HepG2 (cell line): ENCODE results near the gene ZMIZ1. TPM values are rescaled to one million over a fixed set of nuclear protein-coding genes. Genes with fewer than 3 reads are reported as not detected.

ENCODE experiments used
- BRD4 ChIP-seq: sonication (generic); formaldehyde crosslinking; IDR thresholded peaks from 2 replicates; pipeline ENCODE4 v1.4.0; 2020; ENCODE audit warnings: missing genetic modification reagents
- FOXA3 ChIP-seq: IDR thresholded peaks from 2 replicates; pipeline ENCODE4 v1.6.1; 2016; ENCODE audit warnings: missing genetic modification reagents, missing compliant biosample characterization
- GABPB1 ChIP-seq: IDR thresholded peaks from 2 replicates; pipeline ENCODE4 v1.6.1; 2016; ENCODE audit warnings: mild to moderate bottlenecking, missing genetic modification reagents, moderate library complexity, missing compliant biosample characterization
- HDAC2 ChIP-seq: sonication (generic); formaldehyde crosslinking; IDR thresholded peaks from 2 replicates; pipeline ENCODE4 v1.4.0; 2020; ENCODE audit warnings: missing genetic modification reagents
- KLF6 ChIP-seq: IDR thresholded peaks from 2 replicates; pipeline ENCODE4 v1.8.0; 2016; ENCODE audit warnings: missing biosample characterization, missing genetic modification reagents
- LCORL ChIP-seq, 2 experiments: fragments of 450-650 bp in 1 of 2; sonication (generic) in 1 of 2; formaldehyde crosslinking in 1 of 2; IDR thresholded peaks; 2 replicates each; pipeline versions ENCODE4 v1.5.0 to v1.6.1; 2017 to 2020; ENCODE audit warnings: antibody characterized with exemption in 1 of 2, missing genetic modification reagents in 1 of 2
- MTA1 ChIP-seq: sonication (generic); formaldehyde crosslinking; IDR thresholded peaks from 2 replicates; pipeline ENCODE4 v1.4.0; 2020; ENCODE audit warnings: missing genetic modification reagents, mild to moderate bottlenecking, borderline replicate concordance
- RXRB ChIP-seq: IDR thresholded peaks from 2 replicates; pipeline ENCODE4 v1.6.1; 2016; ENCODE audit warnings: borderline replicate concordance, missing genetic modification reagents, missing compliant biosample characterization
- SMYD3 ChIP-seq: sonication (generic); formaldehyde crosslinking; IDR thresholded peaks from 2 replicates; pipeline ENCODE4 v1.8.1; 2023; ENCODE audit warnings: mild to moderate bottlenecking, missing genetic modification reagents
- ZFY ChIP-seq: sonication (generic); formaldehyde crosslinking; IDR thresholded peaks from 2 replicates; pipeline ENCODE4 v1.4.0; 2020; ENCODE audit warnings: missing genetic modification reagents
- ZNF263 ChIP-seq: sonication (generic); formaldehyde crosslinking; IDR thresholded peaks from 2 replicates; pipeline ENCODE4 v1.4.0; 2020; ENCODE audit warnings: missing genetic modification reagents
- ZNF367 ChIP-seq: sonication (generic); formaldehyde crosslinking; IDR thresholded peaks from 2 replicates; pipeline ENCODE4 v1.4.0; 2020; ENCODE audit warnings: missing genetic modification reagents, borderline replicate concordance
- ZNF550 ChIP-seq: sonication (generic); formaldehyde crosslinking; IDR thresholded peaks from 2 replicates; pipeline ENCODE4 v1.4.0; 2020; ENCODE audit warnings: mild to moderate bottlenecking, missing genetic modification reagents, borderline replicate concordance
- ZNF562 ChIP-seq: sonication (generic); formaldehyde crosslinking; IDR thresholded peaks from 2 replicates; pipeline ENCODE4 v1.8.0; 2022; ENCODE audit warnings: missing genetic modification reagents, borderline replicate concordance
- ZNF678 ChIP-seq: sonication (generic); formaldehyde crosslinking; IDR thresholded peaks from 2 replicates; pipeline ENCODE4 v1.4.0; 2020; ENCODE audit warnings: mild to moderate bottlenecking, missing genetic modification reagents
- ZNF790 ChIP-seq: sonication (generic); formaldehyde crosslinking; IDR thresholded peaks from 2 replicates; pipeline ENCODE4 v1.8.0; 2022; ENCODE audit warnings: missing genetic modification reagents, mild to moderate bottlenecking, borderline replicate concordance
- ZNF83 ChIP-seq: sonication (generic); formaldehyde crosslinking; IDR thresholded peaks from 2 replicates; pipeline ENCODE4 v1.4.0; 2020; ENCODE audit warnings: missing genetic modification reagents, mild to moderate bottlenecking, borderline replicate concordance
- ZSCAN12 ChIP-seq: sonication (generic); formaldehyde crosslinking; IDR thresholded peaks from 2 replicates; pipeline ENCODE4 v1.9.0; 2021; ENCODE audit warnings: mild to moderate bottlenecking, missing genetic modification reagents
- ZSCAN25 ChIP-seq: sonication (generic); formaldehyde crosslinking; IDR thresholded peaks from 2 replicates; pipeline ENCODE4 v1.8.0; 2022; ENCODE audit warnings: mild to moderate bottlenecking, missing genetic modification reagents
- ZUFSP ChIP-seq: sonication (generic); formaldehyde crosslinking; IDR thresholded peaks from 2 replicates; pipeline ENCODE4 v1.9.0; 2021; ENCODE audit warnings: missing genetic modification reagents, mild to moderate bottlenecking, borderline replicate concordance
- polyA plus RNA-seq, 8 experiments: library from polyadenylated mRNA; depleted of rRNA in 3 of 8; stranded (reverse) in 7 of 8; unstranded in 1 of 8; fragments of >200 nt; fragmentation: Illumina TruSeq in 4 of 8; extraction: Trizol in 4 of 8; gene quantifications; 2 replicates each; pipeline versions ENCODE4 v1.2.1 to v1.2.3, GENCODE V29; 2011 to 2016; ENCODE audit warnings: low read depth in 4 of 8, missing spikeins in 1 of 8, mixed read lengths in 1 of 8; ENCODE audit not compliant: insufficient read depth in 1 of 8
- total RNA-seq, 5 experiments: library from RNA; depleted of rRNA; stranded (reverse); fragments of >200 nt; fragmentation: Illumina TruSeq; extraction: Trizol; gene quantifications; 2 replicates each; pipeline ENCODE4 v1.2.3, GENCODE V29; 2016; ENCODE audit warnings: low read depth in 1 of 5
- TF ChIP-seq, protein P1 (sequence below): sonication (generic); formaldehyde crosslinking; IDR thresholded peaks from 2 replicates; pipeline ENCODE4 v1.8.0; 2022; ENCODE audit warnings: mild to moderate bottlenecking, missing genetic modification reagents, borderline replicate concordance
- TF ChIP-seq, protein P2 (sequence below): sonication (generic); formaldehyde crosslinking; IDR thresholded peaks from 2 replicates; pipeline ENCODE4 v1.4.0; 2020; ENCODE audit warnings: missing genetic modification reagents
- TF ChIP-seq, protein P3 (sequence below): sonication (generic); formaldehyde crosslinking; IDR thresholded peaks from 2 replicates; pipeline ENCODE4 v1.5.0; 2020; ENCODE audit warnings: mild to moderate bottlenecking, missing genetic modification reagents

Gene ZMIZ1
- total and polyA plus RNA-seq, 2 of the 13 experiments (the other 11 are each of a cell fraction or from before 2014, with no cell fraction given): 5.3 to 10.2 TPM

- TF ChIP-seq, protein P1, sequence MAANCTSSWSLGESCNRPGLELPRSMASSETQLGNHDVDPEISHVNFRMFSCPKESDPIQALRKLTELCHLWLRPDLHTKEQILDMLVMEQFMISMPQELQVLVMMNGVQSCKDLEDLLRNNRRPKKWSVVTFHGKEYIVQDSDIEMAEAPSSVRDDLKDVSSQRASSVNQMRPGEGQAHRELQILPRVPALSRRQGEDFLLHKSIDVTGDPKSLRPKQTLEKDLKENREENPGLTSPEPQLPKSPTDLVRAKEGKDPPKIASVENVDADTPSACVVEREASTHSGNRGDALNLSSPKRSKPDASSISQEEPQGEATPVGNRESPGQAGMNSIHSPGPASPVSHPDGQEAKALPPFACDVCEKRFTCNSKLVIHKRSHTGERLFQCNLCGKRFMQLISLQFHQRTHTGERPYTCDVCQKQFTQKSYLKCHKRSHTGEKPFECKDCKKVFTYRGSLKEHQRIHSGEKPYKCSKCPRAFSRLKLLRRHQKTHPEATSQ: no peak
- TF ChIP-seq FOXA3 (no peak), ZUFSP (no peak), KLF6 (CRISPR knock-in tag) (no peak), HDAC2 (CRISPR knock-in tag) (no peak), ZNF263 (CRISPR knock-in tag) (peak; percentile 91), ZNF678 (CRISPR knock-in tag) (no peak), ZNF790 (CRISPR knock-in tag) (no peak), MTA1 (CRISPR knock-in tag) (no peak), ZNF550 (no peak), SMYD3 (CRISPR knock-in tag) (no peak), LCORL (IDR thresholded peaks at IDR 0.05) (no peak), LCORL (CRISPR knock-in tag; IDR thresholded peaks at IDR 0.05) (no peak), RXRB (CRISPR knock-in tag) (peak; percentile 60; the same call in 1 of the 2 replicates), BRD4 (no peak), ZFY (CRISPR knock-in tag) (peak; percentile 34; the same call in 1 of the 2 replicates), ZNF367 (CRISPR knock-in tag) (no peak), GABPB1 (CRISPR knock-in tag) (no peak), ZNF83 (no peak), ZSCAN12 (CRISPR knock-in tag) (no peak), ZNF562 (CRISPR knock-in tag) (no peak), ZSCAN25 (peak; percentile 95)
- TF ChIP-seq, protein P2, sequence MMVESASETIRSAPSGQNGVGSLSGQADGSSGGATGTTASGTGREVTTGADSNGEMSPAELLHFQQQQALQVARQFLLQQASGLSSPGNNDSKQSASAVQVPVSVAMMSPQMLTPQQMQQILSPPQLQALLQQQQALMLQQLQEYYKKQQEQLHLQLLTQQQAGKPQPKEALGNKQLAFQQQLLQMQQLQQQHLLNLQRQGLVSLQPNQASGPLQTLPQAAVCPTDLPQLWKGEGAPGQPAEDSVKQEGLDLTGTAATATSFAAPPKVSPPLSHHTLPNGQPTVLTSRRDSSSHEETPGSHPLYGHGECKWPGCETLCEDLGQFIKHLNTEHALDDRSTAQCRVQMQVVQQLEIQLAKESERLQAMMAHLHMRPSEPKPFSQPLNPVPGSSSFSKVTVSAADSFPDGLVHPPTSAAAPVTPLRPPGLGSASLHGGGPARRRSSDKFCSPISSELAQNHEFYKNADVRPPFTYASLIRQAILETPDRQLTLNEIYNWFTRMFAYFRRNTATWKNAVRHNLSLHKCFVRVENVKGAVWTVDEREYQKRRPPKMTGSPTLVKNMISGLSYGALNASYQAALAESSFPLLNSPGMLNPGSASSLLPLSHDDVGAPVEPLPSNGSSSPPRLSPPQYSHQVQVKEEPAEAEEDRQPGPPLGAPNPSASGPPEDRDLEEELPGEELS (CRISPR knock-in tag): peak; percentile 25; the same call in 1 of the 2 replicates
- TF ChIP-seq, protein P3, sequence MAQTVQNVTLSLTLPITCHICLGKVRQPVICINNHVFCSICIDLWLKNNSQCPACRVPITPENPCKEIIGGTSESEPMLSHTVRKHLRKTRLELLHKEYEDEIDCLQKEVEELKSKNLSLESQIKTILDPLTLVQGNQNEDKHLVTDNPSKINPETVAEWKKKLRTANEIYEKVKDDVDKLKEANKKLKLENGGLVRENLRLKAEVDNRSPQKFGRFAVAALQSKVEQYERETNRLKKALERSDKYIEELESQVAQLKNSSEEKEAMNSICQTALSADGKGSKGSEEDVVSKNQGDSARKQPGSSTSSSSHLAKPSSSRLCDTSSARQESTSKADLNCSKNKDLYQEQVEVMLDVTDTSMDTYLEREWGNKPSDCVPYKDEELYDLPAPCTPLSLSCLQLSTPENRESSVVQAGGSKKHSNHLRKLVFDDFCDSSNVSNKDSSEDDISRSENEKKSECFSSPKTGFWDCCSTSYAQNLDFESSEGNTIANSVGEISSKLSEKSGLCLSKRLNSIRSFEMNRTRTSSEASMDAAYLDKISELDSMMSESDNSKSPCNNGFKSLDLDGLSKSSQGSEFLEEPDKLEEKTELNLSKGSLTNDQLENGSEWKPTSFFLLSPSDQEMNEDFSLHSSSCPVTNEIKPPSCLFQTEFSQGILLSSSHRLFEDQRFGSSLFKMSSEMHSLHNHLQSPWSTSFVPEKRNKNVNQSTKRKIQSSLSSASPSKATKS (CRISPR knock-in tag): no peak
These were observed 192.3 kb downstream of the ZMIZ1 start (continued) for GRCh38 chr10:79260811-79261740.
